ENCODE data around the gene ARHGEF1.

- no peak for TF ChIP-seq POLR2A (IDR thresholded peaks at IDR 0.05; ENCODE audit: low read depth)
- TF ChIP-seq CTCF (IDR thresholded peaks at IDR 0.05): no peak
- no peak for TF ChIP-seq POLR2AphosphoS5 (IDR thresholded peaks at IDR 0.05)
Observed at GRCh38 chr19:41939861-41940730, 57.1 kb downstream of the ARHGEF1 start.
